ENCODE data around the gene CPB1.

- TF ChIP-seq CTCF (IDR thresholded peaks at IDR 0.05) (no peak), ZFX (IDR thresholded peaks at IDR 0.05; ENCODE audit: borderline replicate concordance) (no peak)
Observed at GRCh38 chr3:148866261-148866660, 38.6 kb downstream of the CPB1 start.
